HG03460 (cell line): ENCODE data around the gene LYRM4.

Experiments
- ATAC-seq: cut with Tn5 transposase; IDR thresholded peaks from one replicate; pipeline ENCODE4 v1.9.1; 2021; ENCODE audit not compliant: unreplicated experiment

Gene LYRM4

GRCh38 chr6:5105146-5105545, 155.6 kb downstream of the LYRM4 start:
- no peak for ATAC-seq

DNA sequence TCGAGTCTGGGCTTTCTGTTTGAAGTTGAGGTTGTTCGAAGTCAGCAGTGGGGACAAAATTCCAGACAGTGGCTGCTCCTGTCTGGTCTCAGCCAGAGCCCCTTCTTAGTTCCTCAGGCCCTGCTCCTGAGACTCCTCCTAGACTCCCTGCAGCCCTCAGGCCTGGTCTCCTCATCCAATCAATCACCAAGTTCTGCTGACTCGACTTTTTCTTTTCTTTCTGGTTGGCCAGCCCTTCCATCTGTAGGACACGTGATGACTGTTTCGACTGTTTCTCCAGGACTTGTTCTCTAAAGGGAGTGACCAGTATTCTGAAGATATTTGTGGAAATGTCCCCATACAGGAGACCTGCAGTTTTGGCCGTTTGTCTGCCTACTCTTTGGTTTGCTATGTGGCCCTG, 156.1 kb downstream of the LYRM4 start:
- ATAC-seq, result no peak

- no peak for ATAC-seq
These were observed 157.5 kb downstream of the LYRM4 start for GRCh38 chr6:5103250-5103649.

- ATAC-seq, result no peak
These were observed 158.3 kb downstream of the LYRM4 start for GRCh38 chr6:5102267-5102970.

DNA sequence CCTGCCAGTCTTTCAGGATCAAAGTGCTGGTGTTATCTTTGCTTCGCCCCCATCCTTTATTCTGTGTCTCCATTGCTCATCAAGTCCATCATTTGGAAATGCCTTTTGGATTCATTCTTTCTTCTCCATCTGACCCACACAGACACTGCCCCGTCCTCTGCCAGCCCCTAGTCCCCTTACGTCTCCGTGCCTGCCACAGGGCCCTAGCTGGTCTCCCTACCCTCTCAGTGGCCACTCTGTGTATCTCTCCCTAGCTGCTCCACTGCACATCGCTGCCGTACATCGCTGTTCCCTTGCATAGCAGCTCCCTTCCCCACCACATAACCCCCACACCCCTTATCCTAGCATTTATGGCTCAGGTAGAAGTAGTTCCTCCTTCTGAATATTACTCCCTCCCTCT, 159.9 kb downstream of the LYRM4 start:
- no peak for ATAC-seq

DNA sequence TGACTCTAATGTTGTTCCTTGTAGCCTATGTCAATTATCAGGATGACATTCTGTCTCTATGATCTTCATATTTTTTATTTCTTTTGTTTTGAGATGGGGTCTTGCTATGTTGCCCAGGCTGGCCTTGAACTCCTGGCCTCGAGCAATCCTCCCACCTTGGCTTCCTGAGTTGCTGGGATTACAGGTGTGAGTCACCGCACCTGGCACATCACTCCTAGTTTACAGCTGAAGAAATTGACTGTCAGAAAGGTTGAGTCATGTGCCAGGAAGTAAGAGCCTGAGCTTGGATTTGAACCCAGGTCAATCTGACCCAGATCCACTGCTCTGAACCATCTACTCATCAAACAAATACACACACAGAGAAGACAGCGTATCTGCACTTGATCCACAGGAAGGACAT, 161.2 kb downstream of the LYRM4 start:
- ATAC-seq, result no peak

DNA sequence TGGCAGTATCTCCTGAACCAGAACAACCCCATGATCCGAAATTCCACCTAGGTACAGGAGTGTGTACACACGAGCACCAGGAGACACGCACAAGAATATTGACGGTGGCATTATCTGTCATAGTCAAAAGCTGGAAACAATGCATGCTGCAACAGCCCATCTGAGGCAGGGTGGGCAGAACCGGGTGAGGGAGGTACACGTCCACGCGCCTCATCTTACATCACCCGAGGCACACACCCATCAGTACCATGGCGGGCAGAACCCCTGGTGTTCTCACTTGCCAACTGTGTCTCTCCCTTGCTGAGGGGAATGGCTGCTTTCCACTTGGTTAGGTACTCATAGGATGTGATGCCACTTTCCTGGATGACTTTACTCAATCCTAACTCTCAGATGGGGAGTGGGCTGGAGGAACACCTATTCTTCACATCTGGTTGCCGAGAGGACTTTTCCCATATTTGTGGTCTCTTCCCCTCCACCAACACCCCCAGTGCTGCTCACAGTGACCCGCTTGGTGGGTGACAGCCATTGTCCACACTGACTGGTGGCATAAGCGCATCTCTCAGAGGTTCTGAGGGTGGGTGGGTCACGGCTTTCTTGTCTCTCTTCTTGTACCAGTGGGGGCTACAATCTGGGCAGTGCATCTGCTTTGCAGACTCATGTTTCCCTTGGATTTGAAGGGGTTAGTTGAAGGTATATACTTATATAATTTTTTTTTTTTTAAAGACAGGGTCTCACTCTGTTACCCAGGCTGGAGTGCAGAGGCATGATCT, 162.1 kb downstream of the LYRM4 start:
- ATAC-seq, result no peak

DNA sequence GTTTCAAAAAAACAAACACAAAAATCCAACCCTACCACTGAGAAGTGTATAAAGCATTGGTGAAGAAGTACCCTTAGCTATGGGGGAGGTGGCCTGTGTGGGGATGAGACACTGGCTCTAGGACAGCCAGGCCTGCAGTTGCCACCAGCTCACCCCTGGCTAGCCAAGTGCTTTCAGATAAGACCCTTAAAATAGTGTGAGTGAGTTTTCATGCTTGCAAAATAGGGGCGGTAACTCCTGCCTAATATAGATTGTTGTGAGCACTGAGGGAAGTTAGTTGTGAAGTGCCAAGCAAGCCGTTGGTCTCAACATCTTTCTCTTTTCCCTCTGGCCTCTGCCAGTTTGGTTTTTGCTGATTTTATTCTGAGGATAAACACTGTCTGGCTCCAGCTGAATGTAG, 164.3 kb downstream of the LYRM4 start:
- no peak for ATAC-seq

GRCh38 chr6:5095236-5095635, 165.5 kb downstream of the LYRM4 start:
- peak; percentile 80 for ATAC-seq

- ATAC-seq, result no peak
These were observed 166.4 kb downstream of the LYRM4 start for GRCh38 chr6:5094327-5094726.

- ATAC-seq, result no peak
These were observed 167.3 kb downstream of the LYRM4 start for GRCh38 chr6:5093231-5094015.

DNA sequence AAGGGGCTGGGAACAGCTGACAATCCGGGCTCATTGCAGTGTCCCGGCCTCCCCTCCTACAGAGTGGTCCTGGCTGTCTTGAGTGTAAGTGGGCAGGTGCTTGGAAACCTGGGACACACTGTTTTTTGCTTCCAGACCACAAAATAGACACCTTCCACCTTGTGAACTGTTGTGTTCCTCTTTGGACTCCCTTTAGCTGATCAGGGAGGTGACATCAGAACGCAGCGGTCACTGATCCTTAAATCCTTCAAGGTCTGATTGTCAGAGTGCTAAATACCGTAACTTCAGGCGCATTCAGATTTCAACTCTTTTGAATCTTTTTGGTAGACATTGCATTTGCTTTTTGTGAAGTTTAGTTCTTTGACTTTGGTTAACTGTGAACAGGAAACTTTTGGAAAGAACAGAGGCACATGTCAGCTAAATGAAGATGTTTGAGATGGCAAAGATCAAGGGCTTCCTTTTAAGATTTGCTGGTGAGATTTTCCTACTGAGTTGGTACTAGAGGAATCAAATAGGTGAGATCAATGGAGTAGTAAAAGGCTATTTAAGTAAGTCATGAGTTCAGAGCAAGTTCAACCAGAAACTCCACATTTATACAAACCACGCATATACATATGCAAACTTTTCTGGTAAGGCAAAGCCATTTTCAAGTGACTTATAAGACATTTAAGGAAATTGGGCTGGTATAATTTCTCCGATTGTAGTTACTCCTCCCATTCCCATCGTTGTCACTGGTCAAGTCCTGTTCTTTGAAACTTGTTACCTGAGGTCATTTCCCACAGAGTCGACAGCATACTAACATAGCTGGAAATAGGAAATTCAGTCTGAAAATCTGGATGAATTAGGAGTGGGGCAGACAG, 169.3 kb downstream of the LYRM4 start:
- no peak for ATAC-seq

DNA sequence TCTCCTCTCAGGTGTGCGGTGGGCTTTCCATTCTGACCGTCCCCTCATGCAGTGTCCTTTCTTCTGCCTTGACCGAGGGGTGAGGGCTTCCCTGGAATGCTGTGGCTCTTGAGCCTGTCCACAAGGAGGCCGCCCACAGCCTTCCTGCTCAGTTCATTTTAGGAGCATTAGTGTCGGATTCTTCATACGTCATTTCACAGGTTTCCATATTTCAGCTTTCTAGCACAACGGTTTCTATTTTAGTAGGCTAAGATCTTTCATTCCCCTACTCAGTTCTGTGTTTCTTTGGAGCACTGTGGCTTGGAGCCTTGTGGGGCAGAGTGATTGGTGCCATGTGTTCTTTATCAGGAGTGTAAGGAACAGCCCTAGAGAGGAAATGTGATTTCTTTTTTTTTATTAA, 170.1 kb downstream of the LYRM4 start:
- no peak for ATAC-seq

- no peak for ATAC-seq
These were observed 171.0 kb downstream of the LYRM4 start for GRCh38 chr6:5089481-5090438.

GRCh38 chr6:5088780-5089179, 172.0 kb downstream of the LYRM4 start:
- ATAC-seq, result no peak

DNA sequence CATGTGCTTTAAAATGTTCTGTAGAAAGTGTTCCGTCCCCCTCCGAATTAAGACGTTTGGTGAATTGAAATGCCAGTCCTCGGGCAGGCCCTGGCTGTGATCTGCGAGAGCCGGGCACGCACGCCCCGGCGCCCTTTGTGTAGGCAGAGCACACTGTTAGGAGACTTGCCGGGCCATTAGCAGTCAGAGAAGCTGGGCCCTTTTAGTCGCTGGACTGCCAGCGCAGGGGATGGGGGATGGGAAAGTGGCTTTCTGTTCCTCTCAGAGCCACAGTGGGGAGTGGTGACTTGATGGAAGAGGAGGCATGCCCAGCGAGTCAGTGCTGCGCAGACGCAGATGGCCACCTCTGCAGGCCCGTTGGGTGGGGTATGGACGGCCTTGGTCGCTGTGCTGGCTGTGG, 173.4 kb downstream of the LYRM4 start:
- ATAC-seq, result no peak

GRCh38 chr6:5086294-5086890, 174.4 kb downstream of the LYRM4 start:
- no peak for ATAC-seq

GRCh38 chr6:5085648-5086293, 175.0 kb downstream of the LYRM4 start:
- no peak for ATAC-seq
